Ovary (tissue), 9 donors: ENCODE data around the gene SLC7A1. TPM values are rescaled to one million over a fixed set of nuclear protein-coding genes. Genes with fewer than 3 reads are reported as not detected.

Source experiments
- DNase-seq, 5 donors: peaks; one replicate each; pipeline ENCODE4 v3.0.0-alpha.2; 2019 to 2020
- H3K27ac ChIP-seq, 2 donors: fragments of 200-600 bp; one replicate each; pipeline versions ENCODE4 v1.5.1 to v1.8.0; 2019 to 2022
- H3K27me3 ChIP-seq: fragments of 200-600 bp; one replicate; pipeline ENCODE4 v1.8.0; 2022
- H3K36me3 ChIP-seq: fragments of 200-600 bp; sonication (generic); one replicate; pipeline ENCODE4 v1.5.1; 2019
- H3K4me1 ChIP-seq: one replicate; pipeline ENCODE4 v1.8.1; 2013; ENCODE audit warnings: mild to moderate bottlenecking, moderate library complexity; ENCODE audit not compliant: insufficient read depth
- H3K4me3 ChIP-seq: fragments of 200-600 bp; sonication (generic); one replicate; pipeline ENCODE4 v1.5.1; 2017
- H3K9me3 ChIP-seq, 2 donors: fragments of 200-600 bp in 1 of 2; sonication (generic) in 1 of 2; one replicate each; pipeline versions ENCODE4 v1.5.1 to v1.8.1; 2013 to 2019; ENCODE audit warnings: mild to moderate bottlenecking in 1 of 2, moderate library complexity in 1 of 2
- CTCF ChIP-seq, 3 donors: fragments of 450-650 bp in 2 of 3; fragments of 200-600 bp in 1 of 3; IDR thresholded peaks; one replicate each; pipeline versions ENCODE4 v1.5.1 to v1.8.0; 2016 to 2022; ENCODE audit warnings: antibody characterized with exemption in 3 of 3, mild to moderate bottlenecking in 1 of 3
- EP300 ChIP-seq: sonication (generic); formaldehyde crosslinking; IDR thresholded peaks from one replicate; pipeline ENCODE4 v1.6.1; 2017; ENCODE audit warnings: antibody characterized with exemption
- POLR2A ChIP-seq: fragments of 450-650 bp; IDR thresholded peaks from one replicate; pipeline ENCODE4 v1.6.1; 2017; ENCODE audit warnings: antibody characterized with exemption, mild to moderate bottlenecking, moderate library complexity
- WGBS, 3 donors: extraction: QIAGEN DNeasy Blood & Tissue Kit in 1 of 3; methylation state at CpG; one replicate each; pipeline versions ENCODE4 v1.1.5 to v1.1.7; 2013 to 2017; 5-methylcytosine and 5-hydroxymethylcytosine counted together
- intact Hi-C, 4 donors: fragments of 100-400 bp; cut with DNase I; formaldehyde crosslinking; loops; one replicate each; pipeline versions ENCODE4 v1.11.0 to v1.15.1; 2022 to 2023
- polyA plus RNA-seq, 2 donors: library from polyadenylated mRNA; stranded (reverse); fragments of 200-250 nt in 1 of 2; fragments of 350-450 nt in 1 of 2; fragmentation: Illumina TruSeq in 1 of 2; extraction: RNeasy Lipid Tissue Mini Kit (QIAGEN cat#74804) in 1 of 2; gene quantifications; one replicate each; pipeline ENCODE4 v1.2.3, GENCODE V29; 2013 to 2014
- total RNA-seq, 7 donors: library from RNA; depleted of rRNA in 2 of 7; stranded (reverse); fragments of >200 nt in 2 of 7; fragmentation: NEBNext Ultra II Directional in 3 of 7; extraction: Animal tissue kit (Norgen Biotek cat#: 25700) in 3 of 7; gene quantifications; one replicate each; pipeline versions ENCODE4 v1.1.0 to v1.2.4, GENCODE V29; 2016 to 2023
- donor health status: DM: no; HTN: no; CAD: no; lungs with moderate emphysema.
- donor health status: DM: no; HTN: no; CAD: no.
- donor health status: Bipolar disorder and iron deficiency.
- donor health status: DM: yes; HTN: yes; CAD: no.
- donor health status: DM: no; HTN: no; CAD: no.
- donor health status: DM: yes; HTN: yes; CAD: no.

Gene SLC7A1
- total and polyA plus RNA-seq, 9 donors, result 3.3 to 98.7 (median 14.0) TPM

GRCh38 chr13:29473166-29473565 is 122.3 kb downstream of the SLC7A1 start:
- no peaks in the 10 kb centered on the region for H3K4me1 ChIP-seq
- no peaks in the 10 kb centered on the region for H3K9me3 ChIP-seq
- H3K4me3 ChIP-seq, result no peak overlapping the region
- intact Hi-C loops, result no loop called here
- H3K36me3 ChIP-seq, result no peaks in the 10 kb centered on the region
- no peak for TF ChIP-seq EP300
- TF ChIP-seq CTCF (IDR thresholded peaks at IDR 0.05), result no peak
- no peak for TF ChIP-seq POLR2A
- no peaks in the 10 kb centered on the region for H3K27me3 ChIP-seq
- WGBS, 3 donors, result 87 to 92% (median 89%) methylated on average over 4 of the region's 4 CpGs
- H3K27ac ChIP-seq, result no peak overlapping the region
- DNase-seq, result no peak

GRCh38 chr13:29472332-29472961 is 123.0 kb downstream of the SLC7A1 start:
- H3K36me3 ChIP-seq, result no peaks in the 10 kb centered on the region
- H3K9me3 ChIP-seq, result no peaks in the 10 kb centered on the region
- no peaks in the 10 kb centered on the region for H3K27me3 ChIP-seq
- DNase-seq, result peak in 1 of 5 donors; percentile 29
- intact Hi-C loops, result no loop called here
- no peaks in the 10 kb centered on the region for H3K4me1 ChIP-seq
- TF ChIP-seq POLR2A (no peak), CTCF (IDR thresholded peaks at IDR 0.05) (peak in 1 of 3 donors; percentile 49)
- WGBS, 3 donors, result 62 to 64% (median 63%) methylated on average over 6 of the region's 6 CpGs
- no peak overlapping the region for H3K27ac ChIP-seq
- H3K4me3 ChIP-seq, result no peak overlapping the region

GRCh38 chr13:29471551-29471950 is 123.9 kb downstream of the SLC7A1 start:
- H3K4me3 ChIP-seq, result no peak overlapping the region
- no peaks in the 10 kb centered on the region for H3K4me1 ChIP-seq
- H3K36me3 ChIP-seq, result no peaks in the 10 kb centered on the region
- H3K27ac ChIP-seq, result no peak overlapping the region
- TF ChIP-seq POLR2A (no peak), EP300 (no peak), CTCF (IDR thresholded peaks at IDR 0.05) (no peak)
- WGBS, 3 donors, result 95 to 96% (median 95%) methylated on average over 9 of the region's 9 CpGs
- intact Hi-C loops, result no loop called here
- H3K27me3 ChIP-seq, result no peaks in the 10 kb centered on the region
- DNase-seq, result no peak
- H3K9me3 ChIP-seq, result no peaks in the 10 kb centered on the region

- DNase-seq, result peak; percentile 29 to 72 (median 45)
- Histone ChIP-seq H3K4me3 (no peak overlapping the region), H3K9me3 (no peaks in the 10 kb centered on the region), H3K36me3 (no peaks in the 10 kb centered on the region), H3K27ac (no peak overlapping the region), H3K4me1 (no peaks in the 10 kb centered on the region), H3K27me3 (no peaks in the 10 kb centered on the region)
- TF ChIP-seq CTCF (IDR thresholded peaks at IDR 0.05) (no peak), EP300 (no peak), POLR2A (no peak)
- intact Hi-C loops, result no loop called here
- 43 to 48% (median 46%) methylated on average over 6 of the region's 6 CpGs for WGBS, 3 donors
These were observed 129.7 kb downstream of the SLC7A1 start for GRCh38 chr13:29465741-29466293.
